ENCODE measurements around the gene FAM200B.

The FAM200B gene

GRCh38 chr4:15667006-15667405, 14.6 kb upstream of the FAM200B start:
- TF ChIP-seq CTCF (IDR thresholded peaks at IDR 0.05; ENCODE audit: low read depth, low read length, missing control alignments): no peak
- H3K4me3 ChIP-seq (ENCODE audit: low read depth, low read length): no peak overlapping the region
- DNase-seq (ENCODE audit: low read depth): no peak

GRCh38 chr4:15668566-15669435, 12.8 kb upstream of the FAM200B start:
- H3K4me3 ChIP-seq (ENCODE audit: low read depth, low read length): no peak overlapping the region
- no peak for TF ChIP-seq CTCF (IDR thresholded peaks at IDR 0.05; ENCODE audit: low read depth, low read length, missing control alignments)
- DNase-seq (ENCODE audit: low read depth): no peak

GRCh38 chr4:15670576-15670975, 11.1 kb upstream of the FAM200B start:
- no peak for DNase-seq (ENCODE audit: low read depth)
- H3K4me3 ChIP-seq (ENCODE audit: low read depth, low read length): no peak overlapping the region
- no peak for TF ChIP-seq CTCF (IDR thresholded peaks at IDR 0.05; ENCODE audit: low read depth, low read length, missing control alignments)

DNA sequence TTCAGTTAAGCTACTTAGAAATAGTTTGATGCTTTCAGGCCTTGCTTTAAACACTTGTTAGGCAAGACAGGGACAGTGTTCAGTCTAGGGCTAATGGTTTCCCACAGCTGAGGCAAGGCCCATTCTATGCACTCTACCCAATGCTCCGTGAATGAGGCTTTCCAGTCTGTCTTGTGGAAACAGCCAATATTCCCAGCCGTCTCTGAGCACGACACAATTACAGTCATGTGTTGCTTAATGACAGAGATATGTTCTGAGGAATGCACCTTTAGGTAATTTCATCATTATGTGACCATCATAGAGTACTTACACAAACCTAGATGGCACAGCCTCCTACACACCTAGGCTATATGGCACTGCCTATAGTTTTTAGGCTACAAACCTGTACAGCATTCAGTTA, 9.5 kb upstream of the FAM200B start:
- no peak overlapping the region for H3K4me3 ChIP-seq (ENCODE audit: low read depth, low read length)

GRCh38 chr4:15673337-15673736, 8.3 kb upstream of the FAM200B start:
- no peak overlapping the region for H3K4me3 ChIP-seq (ENCODE audit: low read depth, low read length)
- no peak for TF ChIP-seq CTCF (IDR thresholded peaks at IDR 0.05; ENCODE audit: low read depth, low read length, missing control alignments)

More for the DNA sequence above, 9.5 kb upstream of the FAM200B start:
- no peak for DNase-seq (ENCODE audit: low read depth)
- TF ChIP-seq CTCF (IDR thresholded peaks at IDR 0.05; ENCODE audit: low read depth, low read length, missing control alignments): no peak

GRCh38 chr4:15674046-15674445, 7.6 kb upstream of the FAM200B start:
- no peak for TF ChIP-seq CTCF (IDR thresholded peaks at IDR 0.05; ENCODE audit: low read depth, low read length, missing control alignments)
- no peak overlapping the region for H3K4me3 ChIP-seq (ENCODE audit: low read depth, low read length)

More at GRCh38 chr4:15673337-15673736, 8.3 kb upstream of the FAM200B start:
- no peak for DNase-seq (ENCODE audit: low read depth)

DNA sequence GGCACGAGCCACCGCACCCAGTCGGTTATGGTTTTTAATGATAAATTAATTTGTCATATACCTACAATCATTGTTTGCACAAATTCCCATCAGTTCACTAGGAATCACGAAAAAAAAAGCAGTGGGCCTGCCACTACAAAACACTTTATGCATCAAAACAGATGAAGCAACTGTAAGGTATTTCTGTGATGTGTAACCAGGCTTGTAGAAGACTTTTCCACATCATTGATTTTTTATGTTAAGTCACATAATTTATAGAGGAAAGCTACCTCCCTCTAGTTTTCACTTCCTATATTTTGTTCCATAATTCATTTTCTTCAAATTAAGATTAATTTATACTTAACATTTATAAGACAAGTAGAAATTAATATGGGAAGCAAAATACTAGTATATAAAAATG, 6.7 kb upstream of the FAM200B start:
- DNase-seq (ENCODE audit: low read depth): no peak
- no peak for TF ChIP-seq CTCF (IDR thresholded peaks at IDR 0.05; ENCODE audit: low read depth, low read length, missing control alignments)
- no peak overlapping the region; the same call in 1 of the 2 replicates for H3K4me3 ChIP-seq (ENCODE audit: low read depth, low read length)

More at GRCh38 chr4:15674046-15674445, 7.6 kb upstream of the FAM200B start:
- DNase-seq (ENCODE audit: low read depth): no peak

All from GM12864 (cell line).